OCI-LY1 (cell line): ENCODE data around the gene NTF3.

ENCODE experiments used
- H2AFZ ChIP-seq: fragments of 200-600 bp; sonication (generic), shearing (Covaris generic); 2 replicates; pipeline ENCODE4 v1.6.0; 2014; ENCODE audit warnings: antibody characterized with exemption, mild to moderate bottlenecking, low read length
- H3F3A ChIP-seq: fragments of 200-600 bp; sonication (generic), shearing (Covaris generic); 2 replicates; pipeline ENCODE4 v1.6.0; 2014; ENCODE audit warnings: mild to moderate bottlenecking, antibody characterized with exemption, low read length, moderate library complexity; ENCODE audit not compliant: insufficient read depth
- H3K27ac ChIP-seq: fragments of 200-600 bp; sonication (generic); 2 replicates; pipeline ENCODE4 v1.5.1; 2014; ENCODE audit warnings: low read length, mixed run types, mild to moderate bottlenecking, low read depth; ENCODE audit not compliant: poor library complexity, severe bottlenecking
- H3K27me3 ChIP-seq: fragments of 200-600 bp; sonication (generic); 2 replicates; pipeline ENCODE4 v1.6.0; 2014; ENCODE audit warnings: antibody characterized with exemption, mild to moderate bottlenecking, low read length, moderate library complexity; ENCODE audit not compliant: insufficient read depth
- H3K36me3 ChIP-seq: fragments of 200-600 bp; sonication (generic); 2 replicates; pipeline ENCODE4 v1.6.1; 2014; ENCODE audit warnings: mild to moderate bottlenecking, antibody characterized with exemption, low read length, moderate library complexity, mixed read lengths; ENCODE audit not compliant: insufficient read depth
- H3K4me1 ChIP-seq: fragments of 200-600 bp; sonication (generic); 2 replicates; pipeline ENCODE4 v1.5.1; 2014; ENCODE audit warnings: mild to moderate bottlenecking, low read length, moderate library complexity; ENCODE audit not compliant: insufficient read depth, severe bottlenecking
- H3K4me2 ChIP-seq: fragments of 200-600 bp; sonication (generic), shearing (Covaris generic); 2 replicates; pipeline ENCODE4 v1.6.1; 2014; ENCODE audit warnings: low read length
- H3K4me3 ChIP-seq: fragments of 200-600 bp; sonication (generic); 2 replicates; pipeline ENCODE4 v1.5.1; 2014; ENCODE audit warnings: low read length, low read depth, mild to moderate bottlenecking, mixed read lengths; ENCODE audit not compliant: poor library complexity, severe bottlenecking
- H3K79me2 ChIP-seq: fragments of 200-600 bp; shearing (Covaris generic); 2 replicates; pipeline ENCODE4 v1.6.1; 2016; ENCODE audit warnings: mixed run types, low read length, mixed read lengths; ENCODE audit not compliant: insufficient read depth
- H3K9ac ChIP-seq: fragments of 200-600 bp; sonication (generic), shearing (Covaris generic); 2 replicates; pipeline ENCODE4 v1.6.1; 2014; ENCODE audit warnings: mild to moderate bottlenecking, low read length, mixed read lengths
- H3K9me2 ChIP-seq: fragments of 200-600 bp; sonication (generic), shearing (Covaris generic); 2 replicates; pipeline ENCODE4 v1.6.1; 2014; ENCODE audit warnings: low read depth, mild to moderate bottlenecking, low read length, mixed read lengths
- H3K9me3 ChIP-seq: fragments of 200-600 bp; shearing (Covaris generic); 2 replicates; pipeline ENCODE4 v1.6.1; 2014; ENCODE audit warnings: low read length, mixed read lengths
- H4K20me1 ChIP-seq: fragments of 200-600 bp; sonication (generic), shearing (Covaris generic); 2 replicates; pipeline ENCODE4 v1.6.0; 2016; ENCODE audit warnings: mild to moderate bottlenecking, low read length; ENCODE audit not compliant: insufficient read depth
- CTCF ChIP-seq: fragments of 200-600 bp; sonication (generic), shearing (Covaris generic); IDR thresholded peaks from 2 replicates; pipeline ENCODE4 v1.5.1; 2017; ENCODE audit warnings: mild to moderate bottlenecking, antibody characterized with exemption, low read length, moderate library complexity, mixed read lengths
- EZH2 ChIP-seq: fragments of 200-600 bp; sonication (generic), shearing (Covaris generic); IDR thresholded peaks from 2 replicates; pipeline ENCODE4 v1.8.0; 2017; ENCODE audit warnings: borderline replicate concordance, mixed run types, mild to moderate bottlenecking, antibody characterized with exemption, low read length, moderate library complexity, mixed read lengths

NTF3 gene

GRCh38 chr12:5432011-5432400 is at the start of gene NTF3:
NTF3 (plus strand) TSS chr12:5432108; CDS start chr12:5432325, 217 bp downstream.
- TF ChIP-seq EZH2, result no peak
- Histone ChIP-seq H3K36me3 (no peaks in the 10 kb centered on the region), H3K4me2 (no peak within 1 kb of the TSS), H3K9ac (no peak within 1 kb of the TSS), H3K9me3 (no peaks in the 10 kb centered on the region), H4K20me1 (no peaks in the 10 kb centered on the region), H3K4me1 (no peaks in the 10 kb centered on the region), H3K79me2 (no peaks in the 10 kb centered on the region), H3K9me2 (no peaks in the 10 kb centered on the region), H3F3A (no peaks in the 10 kb centered on the region), H3K27ac (no peak within 1 kb of the TSS), H3K27me3 (no peaks in the 10 kb centered on the region), H3K4me3 (no peak within 1 kb of the TSS), H2AFZ (no peak within 1 kb of the TSS)

- TF ChIP-seq EZH2 (no peak), CTCF (no peak)
- H3F3A ChIP-seq, result no peaks in the 10 kb centered on the region
- H4K20me1 ChIP-seq, result no peaks in the 10 kb centered on the region
- H3K27ac ChIP-seq, result no peak overlapping the region
- no peaks in the 10 kb centered on the region for H3K36me3 ChIP-seq
- no peaks in the 10 kb centered on the region for H3K4me1 ChIP-seq
- H3K4me2 ChIP-seq, result no peak overlapping the region
- H3K27me3 ChIP-seq, result no peaks in the 10 kb centered on the region
- H3K9ac ChIP-seq, result no peak overlapping the region
- H3K4me3 ChIP-seq, result no peak overlapping the region
- no peaks in the 10 kb centered on the region for H3K9me3 ChIP-seq
- H3K9me2 ChIP-seq, result no peaks in the 10 kb centered on the region
- H3K79me2 ChIP-seq, result no peaks in the 10 kb centered on the region
- H2AFZ ChIP-seq, result no peak overlapping the region
Measured at GRCh38 chr12:5384015-5384414, 47.9 kb upstream of the NTF3 start.

GRCh38 chr12:5388581-5389535 is 43.0 kb upstream of the NTF3 start:
- Histone ChIP-seq H3K27me3 (no peaks in the 10 kb centered on the region), H3K9ac (no peak overlapping the region), H3F3A (no peaks in the 10 kb centered on the region)

More at GRCh38 chr12:5388581-5389535, 43.0 kb upstream of the NTF3 start:
- no peak overlapping the region for H2AFZ ChIP-seq
- H3K4me1 ChIP-seq, result no peaks in the 10 kb centered on the region
- no peak overlapping the region for H3K27ac ChIP-seq
- H3K9me3 ChIP-seq, result no peaks in the 10 kb centered on the region
- no peaks in the 10 kb centered on the region for H4K20me1 ChIP-seq
- H3K4me2 ChIP-seq, result no peak overlapping the region
- no peaks in the 10 kb centered on the region for H3K9me2 ChIP-seq
- H3K4me3 ChIP-seq, result no peak overlapping the region
- no peaks in the 10 kb centered on the region for H3K79me2 ChIP-seq
- TF ChIP-seq CTCF, result no peak
- TF ChIP-seq EZH2, result no peak
- no peaks in the 10 kb centered on the region for H3K36me3 ChIP-seq
